HepG2 (cell line): Measurements from ENCODE around the gene OSBPL8.

Experiments
- DNMT1 ChIP-seq: sonication (generic); formaldehyde crosslinking; IDR thresholded peaks from 2 replicates; pipeline ENCODE4 v1.5.1; 2020; ENCODE audit warnings: mild to moderate bottlenecking, missing genetic modification reagents
- MAZ ChIP-seq, 2 experiments: sonication (generic) in 1 of 2; formaldehyde crosslinking in 1 of 2; IDR thresholded peaks; 2 replicates each; pipeline versions ENCODE4 v1.5.0 to v1.6.1; 2012 to 2020; ENCODE audit warnings: low read depth in 2 of 2, mild to moderate bottlenecking in 2 of 2, borderline replicate concordance in 1 of 2, improper control_type of control experiment in 1 of 2, low read length in 1 of 2, missing genetic modification reagents in 1 of 2, moderate library complexity in 1 of 2
- XBP1 ChIP-seq: sonication (generic); formaldehyde crosslinking; IDR thresholded peaks from 2 replicates; pipeline ENCODE4 v1.5.0; 2020; ENCODE audit warnings: missing genetic modification reagents
- ZNF446 ChIP-seq: sonication (generic); formaldehyde crosslinking; IDR thresholded peaks from 2 replicates; pipeline ENCODE4 v1.5.0; 2020; ENCODE audit warnings: mild to moderate bottlenecking, missing genetic modification reagents
- ZNF572 ChIP-seq: sonication (generic); formaldehyde crosslinking; IDR thresholded peaks from 2 replicates; pipeline ENCODE4 v1.5.1; 2020; ENCODE audit warnings: mild to moderate bottlenecking, missing genetic modification reagents
- TF ChIP-seq, protein P1 (sequence below): IDR thresholded peaks from 2 replicates; pipeline ENCODE4 v1.6.1; 2012; ENCODE audit warnings: inconsistent platforms
- TF ChIP-seq, protein P2 (sequence below): sonication (generic); formaldehyde crosslinking; IDR thresholded peaks from 2 replicates; pipeline ENCODE4 v1.5.0; 2020; ENCODE audit warnings: mild to moderate bottlenecking, missing genetic modification reagents, moderate library complexity

DNA sequence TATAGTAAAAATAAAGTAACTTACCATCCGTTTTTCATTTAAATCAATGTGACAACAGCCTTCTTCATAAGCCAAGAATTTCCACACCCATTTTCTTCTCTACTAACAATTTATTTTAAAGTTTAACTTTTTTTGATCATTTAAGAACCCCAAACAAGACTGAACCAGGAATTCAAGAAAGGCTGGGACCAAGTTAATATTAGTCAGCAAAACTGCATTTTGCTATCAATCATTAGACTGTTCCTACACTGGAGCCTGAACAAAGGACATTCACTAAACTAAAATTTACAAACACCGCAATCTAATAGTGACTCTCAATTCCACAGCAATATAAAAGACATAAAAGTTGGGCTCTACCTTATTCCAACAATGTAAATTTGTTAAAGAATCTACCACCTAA, 73.6 kb downstream of the OSBPL8 start:
- TF ChIP-seq MAZ (IDR thresholded peaks at IDR 0.05; ENCODE audit: borderline replicate concordance, low read depth, low read length) (no peak), MAZ (CRISPR knock-in tag; IDR thresholded peaks at IDR 0.05; ENCODE audit: low read depth) (no peak), ZNF446 (no peak), ZNF572 (no peak), DNMT1 (CRISPR knock-in tag) (no peak), XBP1 (no peak)
- TF ChIP-seq, protein P1, sequence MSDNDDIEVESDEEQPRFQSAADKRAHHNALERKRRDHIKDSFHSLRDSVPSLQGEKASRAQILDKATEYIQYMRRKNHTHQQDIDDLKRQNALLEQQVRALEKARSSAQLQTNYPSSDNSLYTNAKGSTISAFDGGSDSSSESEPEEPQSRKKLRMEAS, result no peak
- TF ChIP-seq, protein P2, sequence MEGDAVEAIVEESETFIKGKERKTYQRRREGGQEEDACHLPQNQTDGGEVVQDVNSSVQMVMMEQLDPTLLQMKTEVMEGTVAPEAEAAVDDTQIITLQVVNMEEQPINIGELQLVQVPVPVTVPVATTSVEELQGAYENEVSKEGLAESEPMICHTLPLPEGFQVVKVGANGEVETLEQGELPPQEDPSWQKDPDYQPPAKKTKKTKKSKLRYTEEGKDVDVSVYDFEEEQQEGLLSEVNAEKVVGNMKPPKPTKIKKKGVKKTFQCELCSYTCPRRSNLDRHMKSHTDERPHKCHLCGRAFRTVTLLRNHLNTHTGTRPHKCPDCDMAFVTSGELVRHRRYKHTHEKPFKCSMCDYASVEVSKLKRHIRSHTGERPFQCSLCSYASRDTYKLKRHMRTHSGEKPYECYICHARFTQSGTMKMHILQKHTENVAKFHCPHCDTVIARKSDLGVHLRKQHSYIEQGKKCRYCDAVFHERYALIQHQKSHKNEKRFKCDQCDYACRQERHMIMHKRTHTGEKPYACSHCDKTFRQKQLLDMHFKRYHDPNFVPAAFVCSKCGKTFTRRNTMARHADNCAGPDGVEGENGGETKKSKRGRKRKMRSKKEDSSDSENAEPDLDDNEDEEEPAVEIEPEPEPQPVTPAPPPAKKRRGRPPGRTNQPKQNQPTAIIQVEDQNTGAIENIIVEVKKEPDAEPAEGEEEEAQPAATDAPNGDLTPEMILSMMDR (CRISPR knock-in tag), result no peak
